ENCODE data around the gene TNRC18.
"Not testable (repeated sequence)": the region's sequence is repeated elsewhere in the genome, so short reads cannot be mapped to it uniquely, and the experiment has no call there.

The TNRC18 gene

DNA sequence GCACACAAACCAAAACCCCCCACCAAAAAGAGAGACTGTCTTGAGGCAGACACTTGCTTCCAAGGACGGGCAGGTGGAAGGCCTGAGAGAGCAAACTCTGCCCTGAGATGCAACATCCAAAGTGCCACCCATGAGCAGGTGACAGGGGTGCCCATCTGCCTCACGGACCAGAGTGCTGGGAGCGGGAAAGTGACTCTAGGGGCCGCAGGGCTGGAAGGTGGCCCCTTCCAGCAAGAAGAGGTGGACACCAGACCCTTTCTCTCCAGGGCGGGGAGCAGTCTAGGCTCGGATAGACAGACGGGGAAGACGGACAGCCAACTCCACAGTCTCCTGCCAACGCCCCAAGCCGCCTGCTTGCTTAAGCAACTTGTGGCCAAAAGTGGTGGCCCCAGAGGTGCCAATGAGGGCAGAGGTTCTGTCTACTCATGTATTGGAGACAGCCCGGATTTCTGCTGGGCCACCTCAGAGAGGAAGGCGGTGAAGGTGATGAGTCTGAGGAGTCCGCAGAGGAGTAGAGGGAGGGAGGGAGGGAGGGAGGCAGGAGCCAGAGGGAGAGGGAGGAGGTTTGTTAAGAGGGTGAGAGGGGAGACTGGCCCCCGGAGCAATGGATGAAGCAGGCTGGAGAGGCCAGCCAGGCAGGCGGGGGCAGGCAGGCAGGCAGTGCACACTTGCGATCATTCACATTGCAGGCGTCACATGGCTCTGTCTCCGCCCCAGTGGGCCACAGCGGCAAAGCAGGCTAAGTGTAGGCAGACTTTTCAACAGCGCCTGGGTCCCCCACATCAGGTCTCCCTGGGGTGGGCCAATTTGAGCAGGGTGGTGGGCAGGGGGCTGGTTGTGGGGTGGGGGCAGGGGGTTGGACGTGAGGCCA, 75.3 kb downstream of the TNRC18 start:
- no peak for DNase-seq

DNA sequence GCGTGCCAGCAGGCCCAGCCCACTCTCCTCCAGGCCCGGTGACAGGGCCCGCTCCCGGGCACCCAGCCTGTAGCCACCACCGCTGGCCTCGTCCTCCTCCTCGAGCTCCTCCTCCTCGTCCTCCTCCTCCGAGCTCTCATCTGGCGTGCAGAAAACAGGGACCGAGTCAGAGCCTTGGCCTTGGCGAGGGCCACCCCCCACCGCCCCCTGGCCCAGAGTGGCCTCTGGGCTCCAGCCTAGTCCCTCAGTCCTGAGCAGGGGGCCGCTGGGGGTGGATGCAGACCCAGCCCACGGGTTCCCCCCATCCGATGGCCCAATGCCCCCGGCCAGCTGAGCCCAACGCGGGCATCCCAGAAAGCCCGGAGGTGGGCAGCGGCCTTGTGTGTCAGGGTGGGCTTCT, 78.0 kb downstream of the TNRC18 start:
- no peak for DNase-seq

DNA sequence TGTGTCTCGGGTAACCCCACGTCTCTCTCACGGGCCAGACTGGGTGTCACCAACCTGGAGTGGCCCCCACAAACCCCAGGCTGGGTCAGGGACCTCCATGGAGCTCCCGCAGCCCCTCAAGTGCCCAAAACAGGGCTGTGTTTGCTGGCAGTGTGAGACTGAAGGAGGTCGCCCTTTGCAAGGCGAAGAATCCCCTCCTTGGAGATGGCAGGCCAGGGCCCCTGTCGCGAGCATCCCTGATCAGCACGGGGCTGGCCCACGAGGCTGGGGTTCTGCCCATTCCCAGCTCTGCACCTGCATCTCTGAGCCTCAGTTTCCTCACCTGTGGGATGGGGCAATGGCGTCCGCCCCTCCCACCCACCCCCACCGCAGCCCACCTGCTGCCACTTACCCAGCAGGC, 78.5 kb downstream of the TNRC18 start:
- DNase-seq = no peak

DNA sequence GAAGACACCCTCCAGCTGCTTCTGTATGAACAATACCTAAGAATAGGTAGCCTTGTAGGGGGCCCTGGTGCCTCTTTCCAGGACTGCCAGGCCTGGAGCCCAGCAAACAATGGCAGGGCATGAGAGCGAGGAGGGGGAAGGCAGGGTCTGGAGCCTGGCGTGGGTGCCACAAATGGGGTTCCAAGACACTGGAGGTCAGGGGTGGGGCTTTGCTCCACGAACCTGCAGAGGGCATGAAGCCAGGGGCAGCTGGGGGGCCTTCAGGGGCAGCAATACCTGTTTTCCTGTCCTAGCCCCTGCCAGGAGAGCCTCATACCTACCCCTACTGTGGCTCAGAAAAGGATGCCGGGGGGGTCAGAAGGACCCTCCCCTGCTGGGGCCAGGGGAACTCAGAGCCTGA, 79.3 kb downstream of the TNRC18 start:
- no peak for DNase-seq

DNA sequence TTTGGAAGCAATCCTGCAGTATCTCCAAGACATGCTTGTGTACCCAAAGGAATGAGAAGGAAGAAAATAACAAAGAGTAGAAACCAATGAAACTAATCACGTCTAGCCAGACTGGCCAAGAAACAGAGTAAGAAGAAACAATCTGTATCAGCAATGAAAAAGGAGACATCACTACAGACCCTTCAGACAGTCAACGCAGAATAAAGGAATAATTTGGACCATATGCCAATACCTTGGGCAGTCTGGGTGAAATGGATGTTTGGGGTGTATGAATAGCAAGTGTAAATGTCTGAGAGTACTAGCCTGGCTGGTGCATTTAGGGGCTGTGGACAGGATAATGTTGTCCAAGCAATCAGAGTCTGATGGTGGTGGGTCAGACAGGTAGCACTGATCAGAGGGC, 79.8 kb downstream of the TNRC18 start:
- DNase-seq = no peak

DNA sequence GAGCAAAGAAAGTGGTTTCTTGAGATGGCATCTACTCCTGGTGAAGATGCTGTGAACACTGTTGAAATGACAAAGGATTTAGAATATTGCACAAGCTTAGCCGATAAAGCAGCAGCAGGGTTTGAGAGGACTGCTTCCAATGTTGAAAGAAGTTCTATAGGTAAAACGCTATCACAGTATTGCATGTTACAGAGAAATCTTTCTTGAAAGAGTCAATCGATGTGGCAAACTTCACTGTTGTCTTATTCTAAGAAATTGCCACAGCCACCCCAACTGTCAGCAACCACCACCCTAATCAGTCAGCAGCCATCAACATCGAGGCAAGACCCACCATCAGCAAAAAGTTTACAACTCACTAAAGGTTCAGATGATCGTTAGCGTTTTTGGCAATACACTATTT, 81.0 kb downstream of the TNRC18 start:
- DNase-seq = no peak

DNA sequence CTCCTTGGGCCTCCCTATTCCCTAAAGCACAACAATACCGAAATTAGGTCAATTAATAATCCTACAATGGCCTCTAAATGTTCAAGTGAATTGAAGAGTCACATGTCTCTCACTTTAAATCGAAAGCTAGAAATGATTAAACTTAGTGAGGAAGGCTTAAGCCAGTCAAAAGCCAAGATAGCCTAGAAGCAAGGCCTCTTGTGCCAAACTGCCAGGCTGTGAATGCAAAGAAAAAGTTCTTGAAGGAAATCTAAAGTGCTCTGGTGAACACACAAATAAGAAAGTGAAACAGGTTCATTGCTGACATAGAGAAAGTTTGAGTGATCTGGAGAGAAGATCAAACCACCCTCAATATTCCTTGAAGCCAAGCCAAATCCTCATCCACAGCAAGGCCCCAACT, 83.7 kb downstream of the TNRC18 start:
- no peak for DNase-seq

DNA sequence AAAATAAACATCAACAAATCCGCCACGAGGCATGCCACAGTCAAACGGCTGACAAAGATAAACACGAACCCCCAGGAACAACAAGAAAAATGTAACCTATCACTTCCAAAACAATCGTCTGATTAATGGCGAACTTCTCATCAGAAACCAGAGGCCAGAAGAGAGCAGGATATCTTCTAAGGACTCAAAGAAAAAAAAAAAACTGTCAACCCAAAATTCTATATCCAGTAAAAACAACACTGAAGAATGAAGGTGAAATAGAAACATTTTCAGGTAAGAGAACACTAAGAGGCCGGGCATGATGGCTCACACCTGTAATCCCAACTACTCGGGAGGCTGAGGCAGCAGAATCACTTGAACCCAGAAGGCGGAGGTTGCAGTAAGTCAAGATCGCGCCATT, 86.6 kb downstream of the TNRC18 start:
- DNase-seq = no peak

DNA sequence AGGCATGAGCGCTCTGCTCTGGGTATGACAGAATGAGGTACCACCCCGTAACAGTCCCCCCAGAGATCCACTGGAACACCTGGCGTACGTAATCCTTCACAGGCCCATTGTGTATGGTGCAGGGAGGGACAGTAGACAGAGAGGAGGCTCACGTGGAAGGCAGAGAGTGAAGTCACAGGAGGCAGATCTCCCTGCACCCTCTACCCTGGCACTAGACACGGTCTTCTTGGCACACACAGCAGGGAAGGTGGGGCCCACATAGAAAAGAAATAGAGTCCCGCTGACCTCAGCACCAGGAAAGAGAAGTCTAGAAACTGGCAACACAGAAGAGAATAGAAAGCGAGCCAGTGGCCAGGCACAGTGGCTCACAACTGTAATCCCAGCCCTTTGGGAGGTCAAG, 89.0 kb downstream of the TNRC18 start:
- DNase-seq = no peak

DNA sequence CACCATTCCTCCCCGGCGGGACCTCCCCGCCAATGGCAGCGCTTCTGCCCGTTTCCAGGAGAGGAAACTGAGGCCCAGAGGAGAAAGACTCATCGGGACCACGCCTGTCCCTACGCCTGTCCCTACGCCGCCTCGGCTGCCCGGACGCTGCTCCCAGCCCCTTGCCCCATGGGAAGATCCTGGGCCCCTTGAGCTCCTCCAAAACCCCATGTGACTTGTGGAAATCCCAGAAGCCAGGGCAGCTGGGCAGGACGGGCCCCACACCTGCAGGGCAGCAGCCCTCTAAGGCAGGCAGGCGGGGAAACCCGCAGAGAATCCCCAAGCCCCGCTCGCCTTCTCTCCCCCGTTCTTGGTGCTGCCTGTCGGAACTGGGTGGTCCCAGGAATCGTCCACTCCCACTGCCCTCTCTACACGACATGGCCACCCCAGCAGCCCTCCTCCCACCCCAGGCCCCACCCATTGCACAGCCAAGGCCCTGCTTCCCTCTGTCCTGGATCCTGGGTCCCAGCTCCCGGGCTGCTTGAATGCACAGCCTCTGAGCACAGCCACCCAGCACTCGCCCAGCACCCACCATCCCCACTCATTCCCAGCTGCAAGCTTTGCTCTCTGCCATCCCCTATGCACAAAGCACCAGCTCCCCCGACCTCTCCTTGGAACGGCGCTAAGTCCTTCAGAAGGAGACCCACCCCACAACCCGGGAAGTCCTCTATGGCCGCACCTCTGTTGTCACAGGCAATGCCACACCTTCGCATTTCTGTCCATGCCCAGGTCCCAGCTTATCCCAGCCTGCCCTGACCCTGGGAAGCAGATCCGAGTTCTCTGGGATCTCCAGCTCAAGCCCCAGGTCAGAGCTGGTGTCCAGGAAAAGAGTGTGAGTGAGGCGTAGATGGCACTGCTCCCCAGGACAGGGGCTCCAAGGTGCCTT, 90.3 kb downstream of the TNRC18 start:
- no peak for DNase-seq

DNA sequence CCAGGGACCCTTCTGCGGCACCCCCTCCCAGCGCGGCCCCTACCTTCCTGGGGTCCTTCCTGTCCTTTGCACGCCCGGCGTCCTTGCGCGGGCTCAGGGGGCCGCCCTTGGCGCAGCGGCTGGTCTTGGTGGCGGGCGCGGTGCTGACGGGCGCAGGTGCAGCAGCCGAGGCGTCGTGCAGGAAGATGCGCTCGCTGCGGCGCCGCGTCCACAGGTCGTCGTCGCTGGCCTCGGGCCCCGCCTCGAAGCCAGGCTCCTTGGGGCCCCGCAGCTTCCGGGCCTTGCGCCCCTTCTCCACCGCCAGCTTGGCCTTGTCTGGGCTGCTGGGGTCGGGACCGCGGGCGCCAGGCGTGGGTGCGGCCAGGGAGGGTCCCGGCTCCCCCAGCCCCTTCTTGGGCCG, 91.1 kb downstream of the TNRC18 start:
- DNase-seq = no peak

DNA sequence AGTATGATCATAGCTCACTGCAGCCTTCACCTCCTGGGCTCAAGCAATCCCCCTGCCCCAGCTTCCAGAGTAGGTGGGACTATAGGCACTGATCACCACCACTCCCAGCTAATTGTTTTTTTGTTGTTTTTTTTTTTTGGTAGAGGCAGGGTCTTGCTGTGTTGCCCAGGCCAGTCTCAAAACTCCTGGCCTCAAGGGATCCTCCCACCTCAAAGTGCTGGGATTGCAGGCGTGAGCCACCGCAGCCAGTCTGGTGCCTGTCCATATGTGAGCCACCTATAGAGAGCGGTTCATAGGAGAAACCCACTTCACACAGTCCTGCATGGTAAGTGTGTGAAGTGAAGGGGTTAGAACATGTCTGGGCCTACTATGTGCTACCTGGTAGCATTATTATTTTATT, 93.3 kb downstream of the TNRC18 start:
- DNase-seq = no peak

DNA sequence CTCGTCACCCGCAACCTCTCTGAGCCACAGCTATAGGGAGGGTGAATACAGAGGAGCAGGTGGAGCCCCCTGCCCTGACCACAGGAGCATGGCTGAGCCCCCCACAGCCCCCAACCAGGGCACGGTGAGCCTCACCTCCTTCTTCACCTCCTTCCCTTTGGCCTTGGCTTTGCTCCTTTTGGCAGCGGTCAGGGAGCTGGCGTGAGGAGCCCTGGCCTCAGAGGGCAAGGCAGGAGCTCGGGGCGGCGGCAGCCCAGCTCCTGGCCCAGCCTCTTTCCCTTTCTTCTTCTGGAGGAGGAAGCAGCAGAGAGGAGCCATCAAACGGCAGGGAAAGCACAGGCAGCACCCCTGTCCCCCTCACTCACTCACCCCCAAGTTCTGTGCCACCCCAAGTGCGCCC, 98.7 kb downstream of the TNRC18 start:
- DNase-seq = no peak

DNA sequence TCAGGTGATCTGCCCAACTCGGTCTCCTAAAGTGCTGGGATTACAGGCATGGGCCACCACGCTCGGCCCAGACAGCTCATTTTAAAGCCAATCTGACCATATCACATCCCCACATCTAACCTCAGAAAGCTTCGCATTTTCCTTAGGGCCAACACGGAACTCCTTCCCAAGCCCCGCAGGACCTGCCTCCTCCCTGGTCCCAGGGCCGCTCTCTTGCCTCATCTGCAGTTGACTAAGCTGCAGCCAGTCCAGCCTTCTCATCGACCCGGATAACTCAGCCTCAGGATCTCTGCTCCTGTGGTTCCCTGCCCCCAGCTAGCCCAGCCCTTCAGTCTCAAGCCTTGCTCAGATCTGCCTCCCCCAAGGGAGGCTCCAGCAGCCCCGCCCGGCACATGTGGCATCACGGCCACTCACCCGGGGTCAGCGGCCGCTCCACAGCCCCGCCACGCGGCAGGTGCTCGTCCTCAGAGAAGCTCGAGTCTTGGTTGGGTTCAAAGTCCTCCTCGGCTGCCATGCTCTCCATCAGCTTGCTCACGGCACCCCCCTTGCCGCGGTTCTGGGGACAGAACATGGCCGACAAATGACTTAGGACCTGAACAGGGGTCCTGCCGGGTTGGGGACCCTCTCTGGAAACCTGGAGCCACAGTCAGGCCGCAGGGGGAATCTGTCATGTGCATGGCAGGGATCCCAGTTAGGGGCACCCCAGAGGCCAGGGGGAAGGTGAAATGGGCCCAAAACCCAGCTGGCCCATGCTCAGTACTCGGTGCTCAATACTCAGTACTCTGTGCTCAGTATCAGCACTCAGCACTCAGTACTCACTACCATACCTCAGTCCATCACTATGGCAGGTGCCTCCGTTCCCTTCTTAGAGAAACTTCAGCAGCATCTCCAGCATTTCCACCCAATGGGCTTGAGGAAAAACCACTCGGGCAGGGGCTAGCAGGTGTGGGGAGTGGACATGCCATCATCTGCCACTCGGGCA, 99.5 kb downstream of the TNRC18 start:
- not testable (repeated sequence) for DNase-seq

DNA sequence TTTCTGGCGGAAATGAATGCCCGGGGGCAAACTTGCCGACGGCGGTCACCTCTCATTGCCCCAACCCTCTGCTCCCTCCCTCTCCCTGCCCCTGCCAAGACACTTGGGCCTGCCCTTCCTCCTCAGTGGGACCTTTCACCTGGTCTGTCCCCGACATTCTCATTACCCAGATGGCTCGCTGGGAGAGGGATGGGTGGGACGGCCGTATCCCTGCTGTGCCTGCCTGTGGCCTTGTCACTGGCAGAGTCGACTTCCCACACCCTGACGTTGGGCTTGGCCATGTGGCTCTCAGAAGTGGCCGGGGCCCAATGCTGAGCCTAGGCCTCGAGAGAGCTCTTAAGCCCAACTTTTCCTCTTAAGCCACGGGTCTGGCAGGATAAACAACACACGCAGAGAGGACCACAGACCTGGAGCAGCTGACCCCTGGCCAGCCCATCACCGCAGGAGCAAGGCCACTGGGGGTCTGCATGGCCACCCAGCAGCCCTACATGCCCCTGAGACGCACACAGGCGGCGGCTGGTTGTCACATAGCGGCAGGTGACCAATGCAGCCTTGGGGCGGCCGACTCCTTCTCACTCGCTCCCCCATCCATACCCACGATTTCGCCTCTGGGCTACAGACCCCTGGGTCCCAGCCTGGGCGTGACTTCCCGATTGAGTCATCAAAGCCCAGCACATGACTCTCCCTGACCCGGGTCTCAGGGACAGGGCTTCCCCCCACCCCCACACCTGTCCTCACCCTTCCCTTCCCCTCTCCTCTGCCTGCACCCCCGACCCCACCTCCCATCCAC, 100.8 kb downstream of the TNRC18 start:
- no peak for DNase-seq

DNA sequence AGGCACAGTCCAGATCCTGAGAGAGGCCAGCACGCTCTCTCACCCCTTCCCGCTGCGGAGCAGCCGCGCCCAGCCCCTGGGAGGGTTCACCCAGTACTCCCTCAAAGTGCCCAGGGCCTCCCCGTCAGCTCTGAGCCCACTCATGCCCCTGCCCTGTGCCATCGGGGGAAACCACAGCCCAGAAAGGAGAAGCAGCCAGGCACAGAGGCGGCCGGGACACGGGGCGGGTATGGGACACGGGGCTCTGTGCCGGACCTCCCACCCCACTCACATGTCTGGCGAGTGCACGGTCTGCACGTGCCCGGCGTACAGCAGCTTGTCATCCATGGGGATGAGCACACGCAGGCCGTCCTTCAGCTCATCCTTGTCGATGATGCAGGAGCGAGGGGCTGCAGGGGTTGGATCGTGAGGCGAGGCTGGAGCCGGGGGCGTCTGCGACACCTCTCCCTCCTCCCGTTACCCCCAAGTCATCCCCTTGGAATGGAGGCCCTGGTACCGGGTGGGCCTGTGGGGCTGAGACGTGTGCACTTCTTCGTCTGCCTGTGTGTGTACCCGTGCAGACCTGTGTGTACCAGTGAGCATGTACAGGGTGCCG, 102.7 kb downstream of the TNRC18 start:
- DNase-seq = no peak

DNA sequence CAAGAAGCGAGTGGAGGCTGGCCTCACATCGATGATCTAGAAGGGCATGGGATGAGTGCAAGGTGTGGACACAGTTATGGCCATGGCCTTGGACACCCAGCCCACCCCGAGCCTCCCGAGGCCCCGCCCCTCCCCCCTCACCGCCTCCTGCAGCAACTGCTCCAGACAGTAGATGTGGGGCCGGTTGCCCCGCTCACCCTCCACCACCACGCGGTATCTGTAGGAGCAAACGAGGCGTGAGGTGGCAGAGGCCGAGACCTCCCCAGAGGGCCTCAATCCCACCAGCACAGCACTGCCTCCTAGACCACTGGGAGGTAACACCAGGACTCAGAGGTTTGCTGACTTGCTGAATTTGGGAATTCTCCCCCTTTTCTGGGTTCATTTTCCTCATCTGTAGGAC, 103.2 kb downstream of the TNRC18 start:
- no peak for DNase-seq

DNA sequence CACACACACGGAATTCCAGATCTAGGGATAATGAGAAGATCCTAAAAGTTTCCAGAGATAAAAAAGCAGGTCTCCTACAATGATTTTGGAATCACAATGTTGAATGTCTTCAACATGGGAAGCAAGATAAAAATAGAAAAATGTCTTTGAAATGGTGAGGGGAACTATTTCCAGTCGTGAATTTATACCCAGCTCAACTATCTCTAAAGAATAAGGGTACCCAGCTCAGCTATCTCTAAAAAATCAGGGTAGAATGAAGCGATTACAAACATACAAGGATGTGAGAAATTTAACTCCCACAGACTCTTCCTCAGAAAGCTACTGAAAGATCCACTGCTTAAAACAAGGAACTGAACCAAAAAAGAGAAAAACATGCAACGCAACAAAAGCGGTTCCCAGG, 105.0 kb downstream of the TNRC18 start:
- DNase-seq = not testable (repeated sequence)

DNA sequence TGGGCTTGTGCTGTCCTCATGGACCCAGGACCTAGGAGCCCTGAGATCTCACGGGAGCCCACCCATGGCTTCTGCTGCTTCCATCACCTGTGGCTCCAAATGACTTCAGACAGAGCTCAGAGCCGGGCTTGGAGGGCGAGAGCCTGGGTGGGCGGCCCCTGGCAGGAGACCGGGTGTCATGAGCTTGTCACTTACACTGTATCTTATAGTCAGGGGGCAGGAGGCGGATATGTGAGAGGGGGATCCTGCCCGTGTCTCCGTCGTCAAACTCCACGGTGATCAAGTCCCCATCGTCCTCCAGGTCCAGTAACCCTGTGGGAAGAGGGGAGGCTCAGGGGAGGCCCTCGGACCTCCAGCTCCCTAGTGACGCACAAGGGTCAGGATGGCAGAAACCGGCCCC, 107.9 kb downstream of the TNRC18 start:
- DNase-seq = no peak

DNA sequence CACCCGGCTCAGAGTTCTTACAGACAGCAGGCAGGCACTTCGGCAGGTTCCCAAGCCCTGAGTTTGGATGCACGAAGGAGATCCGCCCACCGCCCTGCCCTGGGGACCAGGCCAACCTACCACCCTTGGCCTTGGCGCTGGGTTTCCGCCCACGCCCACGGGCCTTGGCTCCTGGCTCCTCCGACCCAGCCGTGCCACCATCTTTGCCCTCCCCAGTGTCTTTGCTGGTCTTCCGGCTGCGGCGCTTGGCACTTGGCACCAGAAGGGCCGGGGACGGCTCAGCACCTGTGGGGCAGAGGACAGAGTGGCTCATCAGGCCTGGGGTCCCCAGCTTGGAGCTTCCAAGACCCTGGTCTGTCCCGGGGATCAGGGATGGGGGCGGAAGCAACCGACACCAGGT, 108.8 kb downstream of the TNRC18 start:
- DNase-seq = no peak

DNA sequence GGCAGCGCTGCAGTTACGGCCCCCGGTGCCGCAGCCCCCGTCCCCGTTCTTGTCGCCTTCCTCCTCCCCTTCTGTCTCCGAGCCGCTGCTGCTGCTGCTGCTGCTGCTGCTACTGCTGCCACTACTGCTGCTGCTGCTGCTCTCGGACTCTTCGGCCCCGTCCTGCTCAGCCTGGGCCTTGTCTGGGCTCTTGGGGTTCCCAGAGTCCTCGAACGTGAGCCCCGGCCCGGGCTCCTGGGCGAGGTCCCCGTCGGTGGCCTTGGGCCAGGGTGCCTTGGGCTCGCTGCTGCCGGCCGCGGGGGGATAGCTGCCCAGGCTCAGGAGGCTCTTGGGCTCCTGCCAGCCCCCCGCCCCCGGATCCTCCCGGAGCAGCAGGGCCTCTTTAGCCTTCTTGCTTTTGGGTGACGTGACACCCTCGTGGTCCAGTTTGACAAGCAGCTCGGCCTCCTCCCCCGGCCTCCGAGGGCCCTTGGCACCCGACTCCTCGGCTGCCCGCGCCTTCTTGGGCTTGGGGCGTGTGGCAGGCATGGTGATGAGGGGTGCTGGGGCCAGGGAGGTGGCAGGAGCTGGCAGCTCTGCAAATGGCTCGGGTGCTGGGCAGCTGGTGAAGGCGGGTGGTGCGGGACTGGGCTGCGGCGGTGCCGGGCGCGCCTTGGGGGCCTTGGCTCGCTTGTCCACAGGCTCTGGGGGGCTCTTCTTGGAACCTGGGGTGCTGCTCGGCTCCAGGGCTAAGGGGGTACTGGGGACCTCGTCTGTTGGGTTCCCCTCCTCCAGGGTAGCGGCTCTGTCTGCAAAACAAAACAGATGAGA, 110.4 kb downstream of the TNRC18 start:
- DNase-seq = not testable (repeated sequence)
